ENCODE results near the gene SND1. TPM values are rescaled to one million over a fixed set of nuclear protein-coding genes. Genes with fewer than 3 reads are reported as not detected.
A peak's percentile ranks its signal among the peaks of the same experiment; 100 is the strongest.

Gene SND1
- total RNA-seq, 1 experiment from 2014 or later = 111 TPM

DNA sequence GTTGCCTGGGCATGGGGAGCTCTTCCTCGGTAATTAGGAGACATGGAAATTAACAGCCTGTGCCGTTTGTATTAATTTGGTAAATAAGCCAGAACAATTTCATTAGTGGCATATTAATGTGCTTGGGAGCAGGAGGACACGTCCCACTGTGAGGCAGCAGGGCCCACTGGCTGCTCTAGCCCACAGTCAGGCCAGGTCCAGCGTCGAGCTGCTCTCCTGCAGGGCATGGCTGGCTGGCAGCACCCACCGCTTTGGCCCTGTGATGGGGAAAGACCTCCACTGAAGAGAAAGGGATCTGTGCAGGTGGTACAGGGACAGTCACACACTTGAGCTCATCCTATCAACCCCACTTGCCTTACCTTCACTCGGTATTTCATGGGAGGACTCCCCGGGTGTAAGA, 416.8 kb downstream of the SND1 start:
- no peak for DNase-seq (ENCODE audit: low spot score)

DNA sequence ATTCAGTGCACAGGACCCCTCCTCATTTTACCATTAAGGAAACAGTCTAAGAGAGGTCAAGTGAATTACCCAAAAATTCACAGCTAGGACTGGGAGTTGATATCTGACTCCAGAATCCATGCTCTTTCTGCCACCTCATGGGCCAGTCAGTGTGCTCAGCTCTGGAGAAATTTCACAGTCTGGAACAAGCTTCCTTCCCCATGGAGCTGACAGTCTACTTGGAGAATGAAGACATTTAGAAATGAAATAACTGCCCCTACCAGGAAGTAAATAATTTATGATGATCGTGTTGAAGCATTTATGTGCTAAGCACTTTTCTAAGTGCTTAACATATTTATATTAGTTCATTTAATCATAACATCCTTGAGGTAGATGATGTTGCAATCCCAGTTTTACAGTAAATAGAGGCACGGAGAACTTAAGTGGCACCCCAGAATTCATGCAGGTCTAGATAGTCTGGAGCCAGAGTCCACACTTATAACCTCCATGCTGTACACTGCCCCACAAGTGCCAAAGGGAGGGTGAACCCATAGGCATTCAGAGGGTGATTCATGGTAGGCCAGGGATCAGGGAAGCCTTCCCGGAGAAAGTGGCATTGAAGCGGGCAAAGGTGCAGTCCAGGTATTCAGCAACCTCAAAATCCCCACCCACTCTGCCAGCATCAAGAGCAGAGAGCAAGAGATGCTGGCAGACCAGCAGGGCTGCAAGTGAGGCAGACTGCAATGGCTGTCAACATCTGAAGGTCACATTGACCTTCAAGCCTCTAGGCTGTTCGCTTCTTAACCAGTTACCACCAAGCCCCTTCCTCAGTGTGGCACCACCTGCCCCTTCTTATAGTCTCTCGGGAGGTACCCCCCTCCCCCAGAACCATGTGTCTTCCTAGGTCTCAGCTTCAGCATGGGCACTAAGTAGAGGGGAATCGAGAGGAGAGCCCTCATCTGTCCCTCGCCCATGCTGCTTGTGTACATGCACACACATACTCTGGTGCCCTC, 417.7 kb downstream of the SND1 start:
- DNase-seq (ENCODE audit: low spot score) = no peak

DNA sequence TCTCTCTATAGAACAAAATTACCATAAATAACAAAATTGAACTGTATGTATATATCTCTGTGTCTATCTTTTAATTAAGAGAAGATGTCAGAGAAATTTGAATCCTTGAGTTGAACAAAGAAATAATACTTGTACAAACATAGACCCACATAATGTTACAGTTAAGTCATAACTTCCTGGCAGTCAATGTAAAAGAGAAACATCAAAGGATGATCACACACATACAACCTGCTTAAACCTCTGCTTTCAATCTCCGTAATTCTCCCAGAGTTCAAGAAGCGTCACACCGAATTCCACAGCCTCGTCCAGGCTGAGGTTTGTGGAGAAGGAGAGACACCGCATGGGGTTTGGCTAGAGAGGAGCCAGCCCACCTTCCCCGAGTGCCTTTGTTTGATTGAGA, 419.4 kb downstream of the SND1 start:
- DNase-seq (ENCODE audit: low spot score) = no peak

DNA sequence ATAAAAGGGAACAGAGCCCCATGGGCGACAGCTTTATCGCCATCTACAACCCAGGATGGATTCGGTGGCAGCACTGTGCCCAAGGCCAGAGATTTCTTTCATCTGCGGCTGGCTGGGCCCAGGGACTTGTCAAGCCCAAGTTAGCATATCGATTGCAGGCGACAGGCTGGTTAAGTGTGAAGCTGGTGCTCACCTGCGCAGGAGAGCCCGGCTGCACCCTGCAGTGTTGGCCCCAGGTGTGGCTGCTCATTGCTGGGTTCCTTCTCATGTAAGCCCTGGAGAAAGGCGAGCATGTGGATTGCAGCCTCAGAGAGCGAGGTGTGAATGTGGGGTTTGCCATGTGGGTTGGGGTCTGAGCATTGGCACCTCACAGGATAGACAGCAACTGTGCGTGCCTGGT, 419.8 kb downstream of the SND1 start:
- no peak for DNase-seq (ENCODE audit: low spot score)

DNA sequence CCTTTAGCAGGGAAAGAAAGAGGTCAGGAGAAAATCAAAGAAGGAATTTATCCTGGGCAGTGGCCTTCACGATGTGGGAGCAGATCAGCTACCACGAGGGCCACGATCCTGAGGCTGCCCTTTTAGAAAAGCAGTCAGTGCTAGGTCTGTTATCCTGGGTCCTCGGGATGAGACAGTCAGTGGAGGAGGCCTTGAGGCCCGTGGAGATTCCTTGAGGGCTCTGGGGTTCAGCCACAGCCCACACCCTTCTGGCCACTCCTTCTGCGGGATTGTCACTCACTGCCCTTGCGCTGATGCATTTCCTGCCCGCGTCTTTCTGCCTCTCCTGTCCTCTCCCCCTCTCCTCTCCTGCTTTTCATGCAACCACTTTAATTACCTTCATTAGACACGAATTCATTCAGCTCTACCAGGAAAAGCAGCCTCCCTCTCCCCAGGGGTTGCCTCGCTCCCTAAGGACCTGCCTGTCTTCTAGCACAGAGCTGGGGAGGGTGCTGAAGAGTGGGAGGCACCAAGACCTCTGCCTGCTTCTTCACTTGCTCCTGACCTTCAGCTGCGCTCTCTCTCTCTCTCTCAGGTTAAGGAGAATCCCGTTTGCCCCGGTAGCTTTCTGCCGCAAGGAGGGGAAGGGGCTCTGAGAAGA, 421.8 kb downstream of the SND1 start:
- DNase-seq (ENCODE audit: low spot score) = no peak

DNA sequence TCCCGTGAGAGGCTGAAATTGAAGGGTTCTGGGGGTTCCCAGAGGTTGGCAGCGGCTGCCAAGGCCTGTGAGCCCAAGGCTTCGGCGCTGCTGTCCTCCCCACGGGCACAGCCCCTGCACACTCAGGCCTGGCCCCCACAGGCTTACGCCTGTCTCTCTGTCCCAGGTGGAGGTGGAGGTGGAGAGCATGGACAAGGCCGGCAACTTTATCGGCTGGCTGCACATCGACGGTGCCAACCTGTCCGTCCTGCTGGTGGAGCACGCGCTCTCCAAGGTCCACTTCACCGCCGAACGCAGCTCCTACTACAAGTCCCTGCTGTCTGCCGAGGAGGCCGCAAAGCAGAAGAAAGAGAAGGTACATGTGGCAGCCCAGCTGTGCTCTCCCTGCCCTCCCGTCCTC, 422.3 kb downstream of the SND1 start:
- no peak for DNase-seq (ENCODE audit: low spot score)

DNA sequence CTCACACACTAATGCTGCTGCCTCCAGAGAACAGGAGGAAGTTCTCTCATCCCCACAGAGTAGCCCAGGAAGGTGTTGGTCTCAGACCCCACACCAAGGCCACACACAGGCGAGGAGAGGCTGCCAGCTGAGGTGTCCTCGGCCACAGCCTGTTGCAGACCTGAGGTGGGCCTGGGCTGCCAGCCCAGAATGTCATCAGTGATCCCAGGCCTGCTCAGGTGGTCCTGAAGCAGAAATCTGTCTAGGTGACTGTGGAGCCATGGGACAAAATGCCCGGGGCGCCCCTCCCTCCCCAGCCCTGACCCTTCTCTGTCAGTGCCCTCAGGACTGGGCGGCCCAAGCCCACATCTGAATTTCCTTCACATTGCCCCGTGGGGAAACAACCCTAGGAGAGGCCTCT, 422.7 kb downstream of the SND1 start:
- no peak for DNase-seq (ENCODE audit: low spot score)

DNA sequence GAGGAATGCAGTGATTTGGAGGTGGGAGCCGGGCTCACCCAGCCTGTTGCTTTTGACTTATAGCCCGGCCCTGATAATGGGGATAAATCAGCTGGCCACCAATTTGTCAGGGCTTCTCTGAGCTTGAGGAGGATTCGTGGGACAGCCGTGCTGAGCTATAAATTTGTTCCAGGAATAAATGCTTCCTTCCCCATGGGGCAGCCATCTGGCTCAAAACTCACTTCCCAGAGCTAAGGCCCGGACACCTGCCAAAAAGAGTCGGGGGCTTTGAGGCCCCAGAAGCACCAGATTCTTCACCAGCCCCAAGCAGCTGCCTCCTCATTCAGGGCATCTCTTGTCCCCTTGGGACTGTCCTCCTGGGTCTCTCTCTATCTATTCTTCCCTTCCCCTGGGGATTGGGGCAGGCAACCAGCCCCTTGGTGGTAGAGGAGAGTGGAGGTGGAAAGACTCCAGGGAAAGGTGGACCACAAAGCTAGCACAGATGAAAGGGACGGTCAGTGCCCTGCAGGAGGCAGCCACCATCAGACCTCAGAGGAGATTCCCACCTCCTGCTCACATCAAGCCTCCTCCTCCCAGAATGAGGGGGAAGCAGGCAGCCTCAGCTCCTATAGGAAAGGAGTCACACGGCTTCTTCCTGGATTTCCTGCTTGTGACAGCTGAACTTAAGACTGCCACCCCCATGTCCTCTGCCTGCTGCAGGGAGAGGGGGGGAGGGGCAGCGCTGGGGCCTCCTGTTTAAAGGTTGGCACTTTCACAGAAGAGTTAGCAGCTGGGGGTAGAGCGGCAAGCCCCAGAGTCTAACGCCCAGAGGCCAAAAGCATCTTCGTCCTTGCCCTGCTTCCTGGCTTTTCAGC, 423.5 kb downstream of the SND1 start:
- no peak for DNase-seq (ENCODE audit: low spot score)

DNA sequence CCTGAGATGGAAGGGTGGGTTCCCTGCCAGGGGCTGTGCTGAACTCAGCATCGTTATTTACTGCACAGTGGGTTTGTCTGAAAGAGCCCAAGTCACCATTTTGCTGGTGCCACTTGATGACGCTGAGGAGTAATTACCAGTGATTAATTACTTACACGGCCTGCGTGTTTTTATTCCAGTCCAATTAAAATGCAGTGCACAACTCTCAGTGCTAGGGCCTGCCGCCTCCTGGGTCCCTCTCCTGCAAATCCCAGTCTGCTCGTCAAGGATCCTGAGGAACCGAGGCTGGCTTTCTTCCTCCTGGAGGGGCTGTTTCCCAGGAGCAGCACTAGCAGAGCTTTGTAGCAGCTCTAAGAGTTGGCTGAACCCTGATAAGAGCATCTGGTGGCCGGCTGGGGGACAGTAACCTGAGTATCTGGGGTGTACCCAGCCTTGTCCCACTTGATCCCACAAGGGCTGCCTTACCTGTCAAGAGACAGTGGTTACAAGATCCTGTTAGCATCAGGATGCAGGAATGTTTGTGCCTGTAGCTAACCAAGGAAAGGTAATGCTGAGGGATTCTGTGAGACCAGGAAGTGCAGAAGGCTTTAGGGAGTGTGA, 424.3 kb downstream of the SND1 start:
- no peak for DNase-seq (ENCODE audit: low spot score)

DNA sequence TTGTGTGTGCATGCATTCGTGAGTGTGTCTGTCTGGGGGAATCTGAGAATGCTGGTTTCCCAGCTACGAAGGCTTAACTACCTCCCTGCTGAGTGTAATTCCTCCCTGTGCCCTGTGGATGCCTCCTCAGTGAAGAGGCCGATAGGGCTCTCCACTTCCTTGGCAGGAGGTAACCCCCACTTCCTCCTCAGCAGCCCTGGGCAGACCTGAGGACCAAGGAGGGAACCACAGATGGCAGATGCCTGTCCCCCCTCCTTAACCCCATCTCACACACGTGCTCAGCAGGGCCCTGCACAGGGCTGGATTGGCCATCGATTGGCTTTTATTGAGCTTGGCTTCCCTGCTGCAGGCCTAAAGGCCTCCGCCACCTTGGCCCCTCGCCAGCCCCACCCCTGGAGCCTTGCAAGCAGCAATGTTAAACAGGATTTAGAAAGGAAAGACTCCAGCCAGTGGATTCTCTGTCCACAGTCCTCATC, 424.8 kb downstream of the SND1 start:
- no peak for DNase-seq (ENCODE audit: low spot score)

DNA sequence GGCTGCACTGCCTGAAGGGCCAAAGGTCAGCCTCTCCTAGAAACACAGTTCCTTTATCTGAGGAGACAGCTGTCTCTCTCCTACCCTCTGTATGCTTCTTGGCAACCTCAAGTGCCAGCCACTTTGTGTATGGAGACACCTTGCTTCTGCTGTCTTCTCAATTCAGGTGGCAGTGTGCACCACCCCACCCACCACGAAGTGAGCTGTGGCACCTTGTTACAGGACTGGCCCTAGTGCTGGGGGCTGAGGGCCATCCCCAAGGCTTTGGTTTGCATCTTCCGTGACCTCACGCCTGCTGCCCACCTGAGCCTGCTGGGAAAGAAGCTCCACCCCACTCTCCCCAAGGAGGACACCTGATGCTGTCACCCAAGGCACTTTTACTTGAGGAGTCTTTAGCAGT, 426.3 kb downstream of the SND1 start:
- DNase-seq (ENCODE audit: low spot score) = no peak

DNA sequence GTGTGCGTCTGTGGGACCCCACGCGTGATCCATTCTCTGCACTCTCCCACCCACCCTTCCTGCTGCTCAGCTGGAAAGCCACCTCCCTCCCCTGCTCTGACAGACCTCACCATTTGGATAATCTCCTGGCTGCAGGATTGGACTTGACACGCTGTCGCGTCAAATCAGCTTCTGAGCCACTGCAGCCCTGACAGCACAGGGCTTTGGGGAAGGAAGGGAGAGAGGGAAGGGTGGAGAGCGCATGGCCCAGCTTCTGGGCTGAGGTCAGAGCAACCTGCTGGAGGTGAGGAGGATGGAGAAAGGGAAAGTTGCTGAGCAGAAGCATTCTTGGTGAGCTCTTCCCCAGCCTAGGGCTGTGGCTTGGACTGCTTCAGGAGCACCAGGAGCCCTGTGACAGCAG, 428.2 kb downstream of the SND1 start:
- no peak for DNase-seq (ENCODE audit: low spot score)

DNA sequence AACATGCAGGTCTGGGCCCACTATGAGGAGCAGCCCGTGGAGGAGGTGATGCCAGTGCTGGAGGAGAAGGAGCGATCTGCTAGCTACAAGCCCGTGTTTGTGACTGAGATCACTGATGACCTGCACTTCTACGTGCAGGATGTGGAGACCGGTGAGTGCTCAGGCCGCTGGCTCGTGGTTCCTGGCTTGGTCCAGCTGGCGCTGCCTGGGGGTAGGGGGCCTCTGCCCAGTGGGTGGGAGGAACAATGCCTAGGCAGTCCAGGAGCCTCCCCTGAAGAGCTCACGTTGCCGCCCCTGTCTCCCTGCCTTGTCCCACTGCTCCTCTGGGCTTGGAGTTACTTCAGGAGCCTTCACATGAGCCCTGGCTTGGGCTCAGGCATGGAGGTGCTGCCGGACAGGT, 429.4 kb downstream of the SND1 start:
- DNase-seq (ENCODE audit: low spot score) = no peak

DNA sequence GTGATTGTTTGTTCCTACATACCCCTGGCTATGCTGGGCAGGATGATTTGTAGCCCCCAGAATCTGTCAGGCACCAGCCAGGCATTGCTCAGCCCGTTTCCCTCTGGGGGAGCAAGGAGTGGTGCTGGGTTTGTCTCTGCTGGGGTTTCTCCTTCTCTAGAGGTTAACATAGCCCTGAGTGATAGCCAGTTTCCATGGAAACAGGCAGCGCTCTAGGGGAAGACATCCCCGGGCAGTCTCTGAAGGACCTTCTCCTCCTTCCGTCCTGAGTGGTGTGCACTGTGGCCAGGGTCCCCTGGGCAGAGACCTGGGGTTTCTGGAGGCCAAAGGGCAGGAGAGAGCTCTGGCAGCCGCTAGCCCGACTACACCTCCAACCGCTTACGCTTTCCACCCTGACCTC, 429.8 kb downstream of the SND1 start:
- DNase-seq (ENCODE audit: low spot score) = no peak

DNA sequence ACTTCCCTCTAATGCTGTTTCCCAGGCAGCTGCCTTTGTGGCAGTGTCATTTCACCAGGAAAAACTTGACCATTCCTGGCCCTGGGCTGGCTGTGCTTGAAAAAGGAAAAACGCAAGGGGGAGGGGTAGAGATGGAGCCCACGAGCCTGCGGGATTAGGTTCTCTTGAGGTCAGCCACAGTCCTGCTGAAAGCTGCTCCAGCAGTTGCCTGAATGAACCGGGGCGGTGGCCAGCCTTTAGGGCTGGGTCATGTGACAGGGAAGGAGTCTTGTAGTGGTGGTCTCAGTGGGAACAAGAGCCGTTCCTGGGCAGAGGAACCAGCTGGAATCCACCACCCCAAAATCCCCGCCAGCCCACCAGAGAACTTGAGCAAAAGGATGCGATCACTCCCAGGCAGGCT, 430.4 kb downstream of the SND1 start:
- DNase-seq (ENCODE audit: low spot score) = no peak

DNA sequence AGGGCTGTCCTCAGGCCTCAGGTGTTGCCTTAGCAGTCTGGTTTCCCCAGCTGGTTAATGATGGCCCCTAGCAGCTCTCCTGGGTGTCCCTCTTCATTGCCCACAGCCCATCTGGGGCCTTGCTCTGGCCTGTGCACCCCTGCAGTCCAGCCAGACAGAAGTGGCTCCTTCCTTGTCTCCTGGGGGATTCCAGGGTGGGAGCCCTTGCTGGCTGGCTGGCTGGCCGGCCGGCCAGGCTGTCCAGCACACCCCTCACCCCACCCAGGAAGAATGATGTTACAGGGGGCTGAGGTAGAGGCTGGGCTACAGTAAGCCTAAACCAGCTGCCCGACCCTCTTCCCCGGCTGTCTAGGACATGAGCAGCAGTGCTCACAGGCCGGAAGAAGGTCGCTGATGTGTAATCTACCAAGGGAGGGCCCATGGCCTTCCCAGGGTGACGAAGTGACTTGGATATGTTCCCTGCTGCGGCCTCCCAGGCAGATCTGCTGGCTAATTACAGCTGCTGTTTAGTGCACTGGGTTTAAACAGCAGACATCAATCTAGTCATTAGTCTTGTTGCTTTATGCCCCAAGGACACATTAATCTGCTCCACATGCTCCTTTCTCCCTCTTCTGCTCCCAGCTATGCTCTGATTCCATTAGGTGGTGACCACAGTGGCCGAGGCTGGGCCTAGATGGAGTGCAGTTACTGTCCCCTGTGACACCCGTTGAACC, 433.1 kb downstream of the SND1 start:
- DNase-seq (ENCODE audit: low spot score) = peak; percentile 8

DNA sequence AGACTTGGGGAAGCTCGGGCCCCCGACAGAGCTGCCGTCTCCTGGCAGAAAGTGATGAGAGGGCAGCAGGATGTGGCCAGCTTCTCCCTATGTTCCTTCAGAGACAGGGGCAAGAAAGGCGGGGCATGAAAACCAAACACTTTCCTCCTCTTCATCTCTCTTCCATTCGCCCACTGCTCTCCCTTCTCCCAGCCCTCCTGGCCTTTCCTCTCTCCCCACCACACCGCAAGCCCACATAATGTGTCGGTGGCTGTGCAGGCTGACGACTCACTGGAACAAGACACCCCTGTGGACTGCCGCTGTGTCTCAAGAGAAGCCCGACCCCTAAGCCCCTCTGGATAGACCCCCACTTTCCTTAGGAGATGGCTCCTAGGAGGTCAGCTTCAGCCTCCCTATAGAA, 438.5 kb downstream of the SND1 start:
- DNase-seq (ENCODE audit: low spot score) = no peak

DNA sequence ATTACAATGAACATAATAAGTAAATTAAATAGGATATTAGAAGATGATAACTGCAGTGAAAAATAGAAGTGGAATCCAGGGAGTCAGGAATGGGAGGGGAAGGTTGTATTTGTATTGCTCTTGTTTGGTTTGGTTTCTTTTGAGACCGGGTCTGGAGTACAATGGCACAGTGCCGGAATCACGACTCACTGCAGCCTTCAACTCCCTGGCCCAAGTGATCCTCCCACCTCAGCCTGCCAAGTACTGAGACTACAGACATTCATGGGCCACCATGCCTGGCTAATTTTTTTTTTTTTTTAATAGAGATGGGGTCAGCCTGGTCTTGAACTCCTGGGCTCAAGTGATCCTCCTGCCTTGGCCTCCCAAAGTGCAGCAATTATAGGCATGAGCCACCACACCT, 439.1 kb downstream of the SND1 start:
- DNase-seq (ENCODE audit: low spot score) = no peak

DNA sequence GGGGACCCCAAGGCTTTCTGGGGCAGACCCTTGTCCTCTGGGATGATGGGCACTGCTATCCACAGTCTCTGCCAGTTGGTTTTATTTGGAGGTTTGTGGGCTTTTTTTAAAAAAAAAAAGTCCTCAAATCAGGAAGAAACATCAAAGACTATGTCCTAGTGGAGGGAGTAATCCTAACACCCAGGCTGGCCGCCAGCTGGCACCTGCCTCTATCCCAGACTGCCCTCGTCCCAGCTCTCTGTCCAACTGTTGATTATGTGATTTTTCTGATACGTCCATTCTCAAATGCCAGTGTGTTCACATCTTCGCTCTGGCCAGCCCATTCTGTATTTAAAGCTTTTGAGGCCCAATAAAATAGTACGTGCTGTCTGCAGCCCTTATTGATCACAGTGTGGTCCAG, 440.2 kb downstream of the SND1 start:
- no peak for DNase-seq (ENCODE audit: low spot score)

DNA sequence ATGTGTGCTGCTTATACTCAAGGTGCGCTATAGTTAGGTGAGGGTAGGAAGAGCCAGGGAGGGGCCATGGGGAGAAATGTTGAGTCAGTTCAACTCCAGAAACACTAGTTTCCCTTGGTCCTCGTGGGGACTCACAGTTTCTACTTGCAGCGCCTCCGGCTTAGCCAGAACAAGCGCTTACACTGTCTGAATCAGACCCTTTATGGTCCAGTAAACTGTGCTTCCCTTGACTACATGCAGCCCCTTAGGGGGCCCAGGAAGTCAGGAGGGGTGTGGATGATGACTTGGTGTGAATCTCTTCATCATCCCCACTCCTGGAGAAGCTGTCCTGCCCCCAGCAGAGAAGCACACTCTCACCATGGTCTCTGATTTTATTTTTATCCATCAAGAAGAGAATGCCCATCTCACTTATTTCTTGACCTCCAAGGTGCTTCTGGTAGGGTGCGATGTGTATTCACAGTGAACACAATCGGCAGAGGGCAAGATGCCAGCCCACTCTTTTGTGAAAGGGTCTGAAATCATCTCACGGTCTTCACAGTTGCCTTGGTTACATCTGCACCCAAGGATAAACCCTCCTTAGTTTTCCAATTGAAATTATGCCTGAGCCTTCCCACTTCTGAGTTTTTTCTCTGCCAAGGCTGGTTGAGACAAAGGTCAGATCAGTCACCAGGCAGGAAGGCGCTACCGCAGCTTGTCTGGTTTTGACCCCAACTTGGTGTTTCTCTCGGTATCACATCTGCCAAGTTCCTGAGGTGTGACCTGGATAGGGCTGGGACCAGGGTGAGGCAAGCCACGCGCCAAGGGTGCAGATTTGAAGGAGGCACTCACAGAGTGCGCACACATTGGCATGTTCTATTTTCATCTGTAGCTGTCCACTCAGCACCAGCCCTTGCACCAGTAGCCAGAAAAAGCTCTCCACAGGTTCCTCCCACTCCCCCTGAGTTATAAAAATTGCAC, 441.9 kb downstream of the SND1 start:
- no peak for DNase-seq (ENCODE audit: low spot score)
